HTR-8/SVneo (cell line): Measurements from ENCODE around the gene HORMAD1.
"Not testable (repeated sequence)": the region's sequence is repeated elsewhere in the genome, so short reads cannot be mapped to it uniquely, and the experiment has no call there.

ENCODE experiments used
- DNase-seq: peaks from one replicate; pipeline ENCODE4 v3.0.0; 2011; ENCODE audit warnings: low spot score, mixed read lengths; ENCODE audit not compliant: insufficient read length
- FAIRE-seq: peaks from 2 replicates; lab custom pipeline; 2011; peaks lifted over from hg19 to GRCh38; lab: Jason Lieb, UNC

HORMAD1 gene, protein sequence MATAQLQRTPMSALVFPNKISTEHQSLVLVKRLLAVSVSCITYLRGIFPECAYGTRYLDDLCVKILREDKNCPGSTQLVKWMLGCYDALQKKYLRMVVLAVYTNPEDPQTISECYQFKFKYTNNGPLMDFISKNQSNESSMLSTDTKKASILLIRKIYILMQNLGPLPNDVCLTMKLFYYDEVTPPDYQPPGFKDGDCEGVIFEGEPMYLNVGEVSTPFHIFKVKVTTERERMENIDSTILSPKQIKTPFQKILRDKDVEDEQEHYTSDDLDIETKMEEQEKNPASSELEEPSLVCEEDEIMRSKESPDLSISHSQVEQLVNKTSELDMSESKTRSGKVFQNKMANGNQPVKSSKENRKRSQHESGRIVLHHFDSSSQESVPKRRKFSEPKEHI

DNA sequence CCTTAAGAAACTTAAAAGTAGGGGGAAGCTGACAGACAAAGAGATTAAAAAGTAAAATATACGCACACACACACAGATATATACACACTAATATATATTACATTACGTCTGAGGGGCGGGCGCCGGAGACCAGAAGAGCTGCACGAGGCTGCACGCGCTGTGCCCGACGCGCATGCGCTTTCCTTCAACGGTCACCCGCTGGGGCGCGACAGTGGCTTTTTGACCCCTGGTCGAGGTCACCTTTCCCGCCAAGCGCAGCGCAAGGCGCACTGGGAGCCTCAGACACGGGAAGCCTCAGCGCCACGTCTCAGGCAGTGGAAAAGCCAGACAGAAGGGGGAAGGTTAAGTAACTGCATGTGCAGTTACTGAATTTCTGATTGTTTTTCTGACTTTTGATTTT, at the start of gene HORMAD1:
Gene HORMAD1 (minus strand): TSS at position 193 of the 400 bp plus-strand sequence. CDS start 1,390 bp downstream, outside the sequence.
- FAIRE-seq (no peak), DNase-seq (no peak)

DNA sequence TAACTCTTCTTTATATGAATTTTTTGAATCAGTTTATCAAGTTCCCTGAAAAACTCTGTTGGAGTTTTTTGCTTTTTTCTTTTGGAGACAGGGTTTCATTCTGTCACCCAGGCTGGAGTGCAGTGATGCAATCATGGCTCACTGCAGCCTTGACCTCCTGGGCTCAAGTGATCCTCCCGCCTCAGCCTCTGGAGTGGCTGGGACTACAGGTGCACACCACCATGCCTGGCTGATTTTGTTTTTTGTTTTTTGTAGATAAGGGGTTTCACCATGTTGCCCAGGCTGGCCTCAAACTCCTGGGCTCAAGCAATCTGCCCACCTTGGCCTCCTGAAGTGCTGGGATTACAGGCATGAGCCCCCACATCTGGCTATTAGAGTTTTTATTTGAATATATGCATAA, 47.0 kb upstream of the HORMAD1 start:
- FAIRE-seq, DNase-seq: not testable (repeated sequence)

DNA sequence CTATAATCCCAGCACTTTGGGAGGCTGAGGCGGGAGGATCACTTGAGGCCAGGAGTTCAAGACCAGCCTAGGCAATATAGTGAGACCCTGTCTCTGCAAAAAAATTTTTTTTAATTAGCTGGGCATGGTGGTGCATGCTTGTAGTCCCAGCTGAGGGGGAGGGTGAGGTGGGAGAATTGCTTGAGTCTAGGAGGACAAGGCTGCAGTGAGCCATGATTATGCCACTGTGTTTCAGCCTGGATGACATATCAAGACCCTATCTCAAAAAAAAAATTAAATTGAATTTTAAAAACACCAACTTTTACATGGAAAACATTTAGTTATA, 45.2 kb upstream of the HORMAD1 start:
- FAIRE-seq, DNase-seq: not testable (repeated sequence)

DNA sequence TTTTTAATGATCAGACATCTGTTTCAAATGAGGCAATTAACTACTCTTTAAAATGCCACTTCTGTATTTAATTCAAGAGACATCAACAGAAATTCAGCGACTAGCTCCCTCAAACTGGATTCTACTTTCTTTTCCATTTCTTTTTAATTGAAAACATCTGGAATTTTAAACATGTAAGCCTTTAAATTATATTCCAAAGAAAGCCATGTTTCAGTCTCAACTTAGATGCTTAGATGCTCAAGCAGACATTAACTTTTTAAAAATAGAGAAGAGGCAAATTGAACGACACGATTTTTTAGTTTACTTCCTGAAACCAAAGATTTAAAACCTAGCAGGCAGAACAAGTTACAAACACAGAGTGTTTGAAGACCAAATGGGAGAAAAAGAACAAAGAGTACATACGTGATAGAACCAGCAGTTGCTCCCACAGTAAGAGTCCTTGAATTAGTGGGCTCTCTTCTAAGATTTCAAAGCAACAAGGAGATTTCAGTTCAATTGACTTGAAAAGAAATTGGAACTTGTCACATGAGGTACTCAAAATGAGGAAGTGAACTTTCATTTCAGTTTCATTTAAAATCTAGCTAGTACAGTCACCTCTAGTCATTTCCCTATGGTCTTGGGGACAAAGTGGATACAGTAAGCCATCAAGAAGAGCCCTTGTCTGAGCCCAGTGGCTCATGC, 44.7 kb upstream of the HORMAD1 start, which contains the start of gene CTSS:
Gene CTSS (minus strand): TSS at position 483 of the 681 bp plus-strand sequence. CDS start 1,015 bp downstream, outside the sequence.
- DNase-seq = no peak
- FAIRE-seq = no peak

DNA sequence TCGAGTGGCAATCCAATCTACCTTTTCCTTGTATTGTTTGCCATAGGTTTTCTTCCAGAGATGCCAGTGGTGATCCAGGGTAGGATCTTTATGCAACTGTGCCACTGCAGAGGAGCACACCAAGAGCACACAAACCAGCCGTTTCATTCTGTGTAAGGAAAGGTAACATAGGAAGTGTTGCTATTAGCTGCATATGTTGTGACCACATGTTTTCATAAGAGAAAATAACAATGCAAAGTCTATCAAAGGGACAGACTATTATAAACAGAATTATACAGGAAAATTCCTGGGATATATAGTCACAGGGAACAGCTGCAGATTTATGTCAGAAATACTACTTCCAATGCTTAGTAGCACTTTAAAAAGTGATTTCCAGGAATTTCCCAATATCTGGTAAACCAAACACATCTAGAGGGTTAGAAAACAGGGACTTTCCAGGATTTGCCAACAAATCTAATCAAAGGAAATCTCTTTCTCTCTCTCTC, 44.0 kb upstream of the HORMAD1 start:
- peak; percentile 23 for DNase-seq
- no peak for FAIRE-seq

DNA sequence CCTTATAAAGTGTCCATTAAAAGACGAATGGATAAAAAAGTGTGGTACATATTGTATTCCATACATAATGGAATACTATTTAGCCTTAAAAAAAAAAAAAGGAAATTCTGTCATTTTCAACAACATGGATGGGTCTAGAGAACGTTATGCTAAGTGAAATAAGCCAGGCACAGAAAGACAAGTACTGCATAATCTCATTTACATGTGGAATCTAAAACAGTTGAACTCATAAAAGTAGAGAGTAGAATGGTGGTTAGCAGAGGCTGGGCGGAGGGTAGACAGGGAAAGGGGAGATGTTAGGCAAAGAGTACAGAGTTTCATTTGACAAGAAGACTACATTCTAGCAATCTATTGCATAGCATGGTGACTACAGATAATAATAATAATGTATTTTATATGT, 42.3 kb upstream of the HORMAD1 start:
- FAIRE-seq (no peak), DNase-seq (no peak)

DNA sequence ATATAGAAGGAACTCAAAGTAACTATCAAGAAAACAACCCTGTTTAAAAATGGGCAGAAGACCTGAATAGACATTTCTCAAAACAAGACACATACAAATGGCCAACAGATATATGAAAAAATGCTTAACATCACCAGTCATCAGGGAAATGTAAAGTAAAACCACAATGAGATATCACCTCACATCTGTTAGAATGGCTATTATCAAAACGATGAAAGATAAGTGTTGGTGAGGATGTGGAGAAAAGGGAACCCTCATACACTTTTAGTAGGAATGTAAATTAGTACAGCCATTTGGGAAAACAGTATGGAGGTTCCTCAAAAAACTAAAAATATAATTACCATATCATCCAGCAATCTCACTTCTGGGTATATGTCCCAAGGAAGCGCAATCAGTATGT, 41.9 kb upstream of the HORMAD1 start:
- no peak for FAIRE-seq
- no peak for DNase-seq

DNA sequence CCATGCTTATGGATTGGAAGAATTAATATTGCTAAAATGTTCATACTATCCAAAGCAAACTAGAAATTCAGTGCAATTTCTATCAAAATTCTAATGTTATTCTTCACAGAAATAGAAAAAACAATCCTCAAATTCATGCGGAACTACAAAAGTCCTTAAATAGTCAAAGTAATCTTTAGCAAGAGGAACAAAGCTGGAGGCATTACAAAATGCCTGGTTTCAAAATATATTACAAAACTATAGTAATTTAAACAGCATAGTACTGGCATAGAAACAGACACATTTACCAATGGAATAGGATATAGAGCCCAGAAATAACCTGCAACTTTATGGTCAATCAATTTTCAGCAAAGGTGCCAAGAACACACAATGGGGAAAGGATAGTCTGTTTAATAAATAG, 41.1 kb upstream of the HORMAD1 start:
- DNase-seq (no peak), FAIRE-seq (no peak)

DNA sequence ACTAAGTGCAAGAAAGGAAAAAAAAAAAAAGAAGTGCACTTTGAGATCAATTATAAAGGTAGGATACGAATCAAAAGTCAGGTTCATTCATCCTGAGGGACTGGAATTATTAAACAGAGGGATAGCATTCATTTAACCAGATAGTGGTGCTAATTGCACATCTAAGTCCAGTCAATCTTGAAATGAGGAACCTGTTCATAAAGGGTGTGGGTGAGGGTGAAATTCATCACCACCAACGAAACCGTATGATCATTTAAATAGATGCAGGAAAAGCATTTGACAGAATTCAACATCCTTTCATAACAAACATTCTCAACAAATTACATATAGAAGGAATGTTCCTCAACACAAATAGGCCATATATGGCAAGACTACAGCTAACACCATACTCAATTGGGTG, 39.3 kb upstream of the HORMAD1 start:
- FAIRE-seq = no peak

DNA sequence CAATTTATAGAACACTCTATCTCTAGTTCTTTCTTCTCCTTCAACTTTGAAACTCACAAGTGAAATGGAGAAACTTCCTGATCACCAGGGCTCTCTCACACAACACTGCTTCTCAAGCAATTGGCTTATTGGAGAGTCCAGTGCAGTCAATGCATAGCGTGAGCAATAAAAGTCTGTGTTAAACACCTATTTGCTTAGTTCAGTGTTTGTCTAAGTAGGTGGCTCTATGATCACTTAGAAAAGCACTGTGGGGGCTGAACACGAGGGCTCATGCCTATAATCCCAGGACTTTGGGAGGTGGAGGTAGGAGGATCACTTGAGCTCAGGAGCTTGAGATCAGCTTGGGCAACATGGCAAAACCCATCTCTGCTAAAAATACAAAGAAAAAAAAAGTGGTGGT, 32.7 kb upstream of the HORMAD1 start:
- FAIRE-seq (no peak), DNase-seq (no peak)

More for the DNA sequence above, 39.3 kb upstream of the HORMAD1 start:
- no peak for DNase-seq

DNA sequence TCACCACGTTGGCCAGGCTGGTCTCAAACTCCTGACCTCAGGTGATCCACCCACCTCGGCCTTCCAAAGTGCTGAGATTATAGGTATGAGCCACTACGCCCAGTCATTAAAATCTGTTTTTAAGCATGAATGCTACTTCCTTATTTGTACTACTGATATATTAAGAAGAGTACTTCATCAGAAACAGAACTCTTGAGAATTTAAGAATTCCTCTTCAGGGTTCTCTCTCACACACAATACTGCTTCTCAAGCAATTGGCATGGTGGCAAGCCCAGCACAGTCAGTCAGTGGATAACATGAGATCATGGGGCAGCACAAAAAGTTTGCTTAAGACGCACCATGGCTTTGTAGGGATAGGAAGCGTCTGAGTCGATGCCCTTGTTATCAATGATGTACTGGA, 30.7 kb upstream of the HORMAD1 start:
- DNase-seq (no peak), FAIRE-seq (no peak)

DNA sequence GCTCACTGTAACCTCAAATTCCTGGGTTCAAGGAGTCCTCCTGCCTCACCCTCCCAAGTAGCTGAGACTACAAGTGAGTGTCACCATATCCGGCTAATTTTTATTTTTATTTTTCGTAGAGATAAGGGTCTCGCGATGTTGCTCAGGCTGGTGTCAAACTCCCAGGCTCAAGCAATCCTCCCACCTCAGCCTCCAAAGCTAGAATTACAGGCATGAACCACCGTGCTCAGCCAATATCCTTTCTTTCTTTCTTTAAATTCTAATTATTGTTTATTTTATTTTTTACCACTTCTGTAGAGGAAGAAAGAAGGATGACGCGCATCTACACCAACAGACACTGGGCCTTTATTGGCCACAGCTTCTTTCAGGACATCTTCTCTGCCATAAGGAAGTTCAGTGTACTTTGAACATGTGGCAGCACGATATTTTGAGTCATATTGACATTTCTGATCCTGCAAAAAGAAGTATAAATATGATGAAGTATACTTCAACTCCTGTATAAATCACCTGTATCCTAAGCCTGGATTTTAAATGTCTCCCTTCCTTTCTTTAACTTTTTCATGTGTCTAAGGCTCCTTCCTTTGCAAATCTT, 29.1 kb upstream of the HORMAD1 start:
- FAIRE-seq = no peak

DNA sequence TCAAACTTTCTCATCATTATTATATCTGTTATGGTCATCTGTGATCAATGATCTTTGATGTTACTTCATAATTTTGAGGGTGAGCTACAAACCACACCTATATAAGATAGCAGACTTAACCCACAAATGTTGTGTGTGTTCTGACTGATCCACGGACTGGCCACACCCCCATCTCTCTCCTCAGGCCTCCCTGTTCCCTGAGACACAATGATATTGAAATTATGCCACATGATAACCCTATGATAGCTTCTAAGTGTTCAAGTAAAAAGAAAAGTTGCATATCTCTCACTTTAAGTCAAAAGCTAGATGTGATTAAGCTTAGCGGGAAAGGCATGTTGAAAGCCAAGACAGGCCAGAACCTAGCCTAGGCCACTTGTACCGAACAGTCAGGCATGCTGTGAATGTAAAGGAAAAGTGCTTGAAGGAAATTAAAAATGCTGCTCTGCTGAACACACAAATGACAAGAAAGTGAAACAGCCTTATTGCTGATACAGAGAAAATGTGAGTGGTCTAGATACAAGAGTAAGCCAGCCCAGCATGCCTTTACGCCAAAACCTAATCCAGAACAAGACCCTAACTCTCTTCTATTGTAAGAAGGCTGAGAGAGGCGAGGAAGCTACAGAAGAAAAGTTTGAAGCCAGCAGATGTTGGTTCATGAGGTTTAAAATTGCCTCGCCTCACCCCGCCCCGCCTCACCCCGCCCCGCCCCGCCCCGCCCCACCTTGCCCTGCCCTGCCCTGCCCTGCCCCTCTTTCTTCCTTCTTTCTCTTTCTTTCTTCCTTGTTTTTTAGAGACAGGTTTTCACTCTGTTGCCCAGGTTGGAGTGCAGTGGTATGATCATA, 28.4 kb upstream of the HORMAD1 start:
- DNase-seq = no peak
- FAIRE-seq = no peak

More for the DNA sequence above, 29.1 kb upstream of the HORMAD1 start:
- DNase-seq = no peak

DNA sequence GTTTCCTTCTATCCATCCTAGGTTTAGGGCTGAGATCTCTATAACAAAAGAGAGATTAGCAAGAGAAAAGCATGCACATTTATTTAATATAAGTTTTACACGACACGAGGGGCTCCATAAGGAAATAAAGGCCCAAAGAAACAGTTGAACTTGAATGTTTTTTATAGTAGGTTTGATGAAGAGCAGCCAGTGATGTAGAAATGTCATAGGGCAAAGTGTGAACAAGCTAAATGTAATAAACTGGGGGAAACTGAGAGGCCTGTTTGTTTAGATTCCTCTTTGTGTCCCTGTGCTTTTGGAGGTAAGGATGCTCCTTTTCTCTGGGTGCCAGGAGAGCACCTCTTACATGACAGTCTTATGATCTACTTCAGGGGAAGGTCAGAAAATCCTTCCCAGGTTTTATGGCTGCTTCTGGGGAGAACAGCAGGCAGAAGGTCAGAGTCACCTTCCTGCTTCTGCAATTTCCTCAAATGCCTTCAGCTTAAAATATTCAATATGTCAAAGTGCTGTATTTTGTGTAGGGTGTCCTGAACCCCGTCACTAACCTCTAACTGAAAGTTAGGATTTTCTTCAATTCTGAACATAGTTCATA, 9.5 kb upstream of the HORMAD1 start:
- DNase-seq = no peak
- FAIRE-seq = no peak

DNA sequence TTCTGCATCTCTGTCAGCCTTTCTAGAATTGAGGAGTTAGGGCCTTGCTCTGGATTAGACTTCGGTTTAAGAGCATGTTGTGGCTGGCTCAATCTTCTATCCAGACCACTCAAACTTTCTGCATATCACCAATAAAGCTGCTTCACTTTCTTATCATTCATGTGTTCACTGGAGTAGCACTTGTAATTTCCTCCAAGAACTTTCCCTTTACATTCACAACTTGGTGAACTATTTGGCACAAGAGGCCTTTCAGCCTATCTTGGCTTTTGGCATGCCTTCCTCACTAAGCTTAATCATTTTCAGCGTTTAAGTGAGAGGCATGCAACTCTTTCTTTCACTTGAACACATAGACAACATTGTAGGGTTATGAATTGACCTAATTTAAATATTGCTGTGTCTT, 3.6 kb upstream of the HORMAD1 start:
- FAIRE-seq (no peak), DNase-seq (no peak)

DNA sequence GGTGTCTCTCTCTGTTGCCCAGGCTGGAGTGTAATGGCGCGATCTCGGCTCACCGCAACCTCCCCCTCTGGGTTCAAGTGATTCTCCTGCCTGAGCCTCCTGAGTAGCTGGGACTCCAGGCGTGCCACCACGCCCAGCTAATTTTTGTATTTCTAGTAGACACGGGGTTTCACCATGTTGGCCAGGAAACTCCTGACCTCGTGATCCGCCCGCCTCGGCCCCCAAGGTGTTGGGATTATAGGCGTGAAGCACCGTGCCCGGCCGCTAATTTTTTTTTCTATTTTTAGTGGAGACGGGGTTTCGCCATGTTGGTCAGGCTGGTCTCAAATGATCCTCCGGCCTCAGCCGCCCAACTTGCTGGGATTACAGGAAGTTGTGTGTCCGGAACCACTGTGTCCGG, 597 bp downstream of the HORMAD1 start:
- FAIRE-seq = no peak
- no peak for DNase-seq

DNA sequence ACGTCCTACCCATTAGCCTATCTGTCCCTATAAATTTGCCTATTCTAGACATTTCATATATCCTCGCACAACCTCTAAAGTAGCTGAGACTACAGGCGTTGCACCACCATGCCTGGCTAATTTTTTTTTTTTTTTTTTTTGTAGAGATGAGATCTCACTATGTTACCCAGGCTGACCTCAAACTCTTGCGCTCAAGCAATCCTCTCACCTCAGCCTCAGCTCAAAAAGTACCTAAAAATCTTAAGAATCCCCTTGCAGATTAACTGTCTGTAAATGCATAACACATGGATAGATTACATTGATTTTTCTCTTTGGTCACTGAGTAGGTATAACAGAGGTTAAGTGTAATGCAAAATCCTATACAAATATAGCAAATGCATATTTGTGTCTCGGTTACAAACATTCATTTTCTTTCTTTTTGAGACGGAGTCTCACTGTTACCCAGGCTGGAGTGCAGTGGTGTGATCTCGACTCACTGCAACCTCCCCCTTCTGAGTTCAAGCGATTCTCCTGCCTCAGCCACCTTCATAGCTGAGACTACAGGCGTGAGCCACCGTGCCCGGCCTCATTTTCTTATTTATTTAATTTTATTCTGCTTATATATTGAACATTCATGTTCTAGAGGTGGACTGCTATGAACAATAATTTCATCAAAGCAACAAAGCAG, 2.3 kb downstream of the HORMAD1 start:
- FAIRE-seq (no peak), DNase-seq (no peak)

DNA sequence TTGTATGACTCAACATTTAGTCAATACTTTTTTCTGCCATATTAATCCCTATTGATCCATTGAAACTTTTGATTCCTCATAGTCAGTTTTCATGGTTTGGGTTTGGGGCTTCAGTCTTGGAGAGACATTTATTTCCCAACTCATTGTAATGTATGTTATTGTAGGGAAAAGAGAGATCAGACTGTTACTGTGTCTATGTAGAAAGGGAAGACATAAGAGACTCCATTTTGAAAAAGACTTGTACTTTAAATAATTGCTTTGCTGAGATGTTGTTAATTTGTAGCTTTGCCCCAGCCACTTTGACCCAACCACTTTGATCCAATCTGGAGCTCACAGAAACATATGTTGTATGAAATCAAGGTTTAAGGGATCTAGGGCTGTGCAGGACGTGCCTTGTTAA, 11.7 kb downstream of the HORMAD1 start:
- not testable (repeated sequence) for DNase-seq, FAIRE-seq

DNA sequence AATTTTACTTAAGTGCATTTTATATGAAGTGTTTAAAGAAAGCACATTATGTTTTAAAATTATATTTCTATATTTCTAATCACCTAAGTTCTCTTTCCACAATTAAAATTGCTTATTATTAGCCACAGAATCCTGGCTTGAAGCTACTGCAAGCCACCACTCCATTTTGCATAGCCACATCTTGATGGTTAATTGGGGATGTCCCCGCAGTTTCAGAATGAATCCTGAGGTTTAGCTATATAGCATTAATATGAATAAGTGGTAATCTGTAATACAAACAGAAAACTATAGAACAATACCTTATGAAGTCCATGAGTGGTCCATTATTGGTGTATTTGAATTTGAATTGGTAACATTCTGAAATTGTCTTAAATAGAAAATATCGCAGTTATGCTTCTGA, 12.1 kb downstream of the HORMAD1 start:
- DNase-seq (no peak), FAIRE-seq (no peak)
